Measurements from ENCODE around the gene PKN1.

DNA sequence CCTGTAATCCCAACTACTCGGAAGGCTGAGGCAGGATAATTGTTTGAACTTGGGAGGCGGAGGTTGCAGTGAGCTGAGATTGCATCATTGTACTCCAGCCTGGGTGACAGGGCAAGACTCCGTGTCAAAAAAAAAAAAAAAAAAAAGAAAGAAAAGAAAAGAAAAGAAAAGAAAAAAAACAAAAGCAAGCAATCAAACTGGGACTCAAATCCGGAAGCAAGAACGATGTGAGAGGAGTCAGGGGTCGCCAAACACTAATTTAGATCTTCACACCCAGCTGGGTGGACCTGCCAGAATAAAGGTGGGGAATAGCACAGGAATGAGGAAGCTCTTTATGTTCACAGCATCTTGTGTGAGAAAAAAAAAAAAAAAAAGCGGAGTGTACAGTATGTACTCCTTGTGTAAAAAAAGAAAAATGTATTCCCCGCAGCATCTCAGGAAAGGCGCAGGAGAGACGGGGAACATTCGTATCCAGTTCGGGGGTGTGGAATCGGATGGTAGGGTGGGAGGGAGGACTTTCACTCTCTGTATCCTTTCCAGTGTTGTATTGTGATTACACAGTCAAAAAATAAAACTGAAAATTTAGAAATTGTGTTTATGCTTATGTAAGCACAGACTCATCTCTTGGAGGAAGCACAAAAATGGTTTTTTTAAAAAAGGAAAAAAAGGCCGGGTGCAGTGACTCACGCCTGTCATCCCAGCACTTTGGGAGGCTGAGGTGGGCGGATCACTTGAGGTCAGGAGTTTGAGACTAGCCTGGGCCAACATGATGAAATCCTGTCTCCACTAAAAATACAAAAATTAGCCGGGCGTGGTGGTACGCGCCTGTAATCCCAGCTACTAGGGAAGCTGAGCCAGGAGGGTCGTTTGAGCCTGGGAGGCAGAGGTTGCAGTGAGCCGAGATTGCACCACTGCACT is 77.5 kb downstream of the PKN1 start:
- TF ChIP-seq, protein P1, sequence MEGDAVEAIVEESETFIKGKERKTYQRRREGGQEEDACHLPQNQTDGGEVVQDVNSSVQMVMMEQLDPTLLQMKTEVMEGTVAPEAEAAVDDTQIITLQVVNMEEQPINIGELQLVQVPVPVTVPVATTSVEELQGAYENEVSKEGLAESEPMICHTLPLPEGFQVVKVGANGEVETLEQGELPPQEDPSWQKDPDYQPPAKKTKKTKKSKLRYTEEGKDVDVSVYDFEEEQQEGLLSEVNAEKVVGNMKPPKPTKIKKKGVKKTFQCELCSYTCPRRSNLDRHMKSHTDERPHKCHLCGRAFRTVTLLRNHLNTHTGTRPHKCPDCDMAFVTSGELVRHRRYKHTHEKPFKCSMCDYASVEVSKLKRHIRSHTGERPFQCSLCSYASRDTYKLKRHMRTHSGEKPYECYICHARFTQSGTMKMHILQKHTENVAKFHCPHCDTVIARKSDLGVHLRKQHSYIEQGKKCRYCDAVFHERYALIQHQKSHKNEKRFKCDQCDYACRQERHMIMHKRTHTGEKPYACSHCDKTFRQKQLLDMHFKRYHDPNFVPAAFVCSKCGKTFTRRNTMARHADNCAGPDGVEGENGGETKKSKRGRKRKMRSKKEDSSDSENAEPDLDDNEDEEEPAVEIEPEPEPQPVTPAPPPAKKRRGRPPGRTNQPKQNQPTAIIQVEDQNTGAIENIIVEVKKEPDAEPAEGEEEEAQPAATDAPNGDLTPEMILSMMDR (IDR thresholded peaks at IDR 0.05) = no peak
- TF ChIP-seq ZNF317 (CRISPR knock-in tag; IDR thresholded peaks at IDR 0.05; ENCODE audit: borderline replicate concordance, low read depth) (no peak), CREM (CRISPR knock-in tag; IDR thresholded peaks at IDR 0.05) (no peak), ELF4 (CRISPR knock-in tag; IDR thresholded peaks at IDR 0.05; ENCODE audit: low read depth) (no peak), ZNF396 (CRISPR knock-in tag; IDR thresholded peaks at IDR 0.05; ENCODE audit: borderline replicate concordance) (no peak), TEAD4 (CRISPR knock-in tag; IDR thresholded peaks at IDR 0.05) (no peak), GRHL2 (CRISPR knock-in tag; IDR thresholded peaks at IDR 0.05; ENCODE audit: insufficient replicate concordance, severe bottlenecking) (no peak), NR3C1 (CRISPR knock-in tag; conservative IDR thresholded peaks at IDR 0.05; ENCODE audit: low read depth) (no peak), SP1 (CRISPR knock-in tag; conservative IDR thresholded peaks at IDR 0.05) (no peak), ZBTB21 (CRISPR knock-in tag; IDR thresholded peaks at IDR 0.05; ENCODE audit: borderline replicate concordance) (no peak)
- TF ChIP-seq, protein P2, sequence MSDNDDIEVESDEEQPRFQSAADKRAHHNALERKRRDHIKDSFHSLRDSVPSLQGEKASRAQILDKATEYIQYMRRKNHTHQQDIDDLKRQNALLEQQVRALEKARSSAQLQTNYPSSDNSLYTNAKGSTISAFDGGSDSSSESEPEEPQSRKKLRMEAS (CRISPR knock-in tag; IDR thresholded peaks at IDR 0.05) = no peak
- TF ChIP-seq, protein P3, sequence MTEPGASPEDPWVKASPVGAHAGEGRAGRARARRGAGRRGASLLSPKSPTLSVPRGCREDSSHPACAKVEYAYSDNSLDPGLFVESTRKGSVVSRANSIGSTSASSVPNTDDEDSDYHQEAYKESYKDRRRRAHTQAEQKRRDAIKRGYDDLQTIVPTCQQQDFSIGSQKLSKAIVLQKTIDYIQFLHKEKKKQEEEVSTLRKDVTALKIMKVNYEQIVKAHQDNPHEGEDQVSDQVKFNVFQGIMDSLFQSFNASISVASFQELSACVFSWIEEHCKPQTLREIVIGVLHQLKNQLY (CRISPR knock-in tag; IDR thresholded peaks at IDR 0.05) = no peak
- TF ChIP-seq, protein P4, sequence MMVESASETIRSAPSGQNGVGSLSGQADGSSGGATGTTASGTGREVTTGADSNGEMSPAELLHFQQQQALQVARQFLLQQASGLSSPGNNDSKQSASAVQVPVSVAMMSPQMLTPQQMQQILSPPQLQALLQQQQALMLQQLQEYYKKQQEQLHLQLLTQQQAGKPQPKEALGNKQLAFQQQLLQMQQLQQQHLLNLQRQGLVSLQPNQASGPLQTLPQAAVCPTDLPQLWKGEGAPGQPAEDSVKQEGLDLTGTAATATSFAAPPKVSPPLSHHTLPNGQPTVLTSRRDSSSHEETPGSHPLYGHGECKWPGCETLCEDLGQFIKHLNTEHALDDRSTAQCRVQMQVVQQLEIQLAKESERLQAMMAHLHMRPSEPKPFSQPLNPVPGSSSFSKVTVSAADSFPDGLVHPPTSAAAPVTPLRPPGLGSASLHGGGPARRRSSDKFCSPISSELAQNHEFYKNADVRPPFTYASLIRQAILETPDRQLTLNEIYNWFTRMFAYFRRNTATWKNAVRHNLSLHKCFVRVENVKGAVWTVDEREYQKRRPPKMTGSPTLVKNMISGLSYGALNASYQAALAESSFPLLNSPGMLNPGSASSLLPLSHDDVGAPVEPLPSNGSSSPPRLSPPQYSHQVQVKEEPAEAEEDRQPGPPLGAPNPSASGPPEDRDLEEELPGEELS (CRISPR knock-in tag; IDR thresholded peaks at IDR 0.05) = no peak
- TF ChIP-seq, protein P5, sequence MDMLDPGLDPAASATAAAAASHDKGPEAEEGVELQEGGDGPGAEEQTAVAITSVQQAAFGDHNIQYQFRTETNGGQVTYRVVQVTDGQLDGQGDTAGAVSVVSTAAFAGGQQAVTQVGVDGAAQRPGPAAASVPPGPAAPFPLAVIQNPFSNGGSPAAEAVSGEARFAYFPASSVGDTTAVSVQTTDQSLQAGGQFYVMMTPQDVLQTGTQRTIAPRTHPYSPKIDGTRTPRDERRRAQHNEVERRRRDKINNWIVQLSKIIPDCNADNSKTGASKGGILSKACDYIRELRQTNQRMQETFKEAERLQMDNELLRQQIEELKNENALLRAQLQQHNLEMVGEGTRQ (CRISPR knock-in tag; IDR thresholded peaks at IDR 0.05) = no peak

Measured in WTC11 (cell line).